HG03432 (cell line): ENCODE results near the gene ALG9.
A peak's percentile ranks its signal among the peaks of the same experiment; 100 is the strongest.

Experiments
- ATAC-seq: cut with Tn5 transposase; IDR thresholded peaks from one replicate; pipeline ENCODE4 v1.9.1; 2021; ENCODE audit warnings: mild to moderate bottlenecking, moderate library complexity; ENCODE audit not compliant: unreplicated experiment

ALG9 gene

DNA sequence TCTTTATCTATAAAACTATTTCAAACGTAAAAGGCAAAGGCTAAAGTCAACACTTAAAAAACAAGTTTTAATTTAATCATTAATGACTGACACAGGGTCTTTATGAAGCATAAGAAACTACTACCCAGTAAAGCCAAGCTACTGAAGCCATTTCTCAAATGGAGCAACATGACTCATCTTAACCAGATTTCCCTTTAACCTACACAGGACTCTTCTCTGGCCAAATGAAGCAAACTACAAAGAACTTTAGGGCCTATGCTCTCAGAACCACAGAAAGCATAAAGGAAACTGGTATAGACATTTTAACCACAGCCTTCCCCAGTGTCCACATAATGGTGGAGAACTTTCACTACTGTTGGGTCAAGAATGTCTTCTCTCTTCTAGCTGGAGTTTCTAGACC, 34.7 kb downstream of the ALG9 start:
- ATAC-seq: peak; percentile 86

GRCh38 chr11:111836162-111836561, 35.2 kb downstream of the ALG9 start:
- no peak for ATAC-seq

DNA sequence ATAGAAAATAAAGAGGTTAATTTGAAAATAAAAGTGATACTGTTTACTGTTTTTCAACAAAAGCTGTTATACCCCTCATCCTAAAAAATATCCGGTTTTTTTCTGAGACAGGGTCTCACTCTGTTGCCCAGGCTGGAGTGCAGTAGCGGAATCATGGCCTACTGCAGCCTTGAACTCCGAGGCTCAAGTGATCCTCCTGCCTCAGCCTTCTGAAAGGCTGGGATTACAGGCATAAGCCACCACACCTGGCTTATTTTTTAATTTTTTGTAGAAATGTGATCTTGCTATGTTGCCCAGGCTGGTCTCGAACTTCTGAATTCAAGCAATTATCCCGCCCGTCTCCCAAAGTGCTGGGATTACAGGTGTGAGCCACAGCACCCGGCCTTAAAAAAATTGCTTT, 35.7 kb downstream of the ALG9 start:
- ATAC-seq: no peak

GRCh38 chr11:111834432-111835163, 36.8 kb downstream of the ALG9 start:
- no peak for ATAC-seq

GRCh38 chr11:111833524-111833923, 37.9 kb downstream of the ALG9 start:
- no peak for ATAC-seq

GRCh38 chr11:111829185-111829968, 42.0 kb downstream of the ALG9 start:
- ATAC-seq: peak; percentile 86

- no peak for ATAC-seq
Observed at GRCh38 chr11:111826322-111826950, 44.9 kb downstream of the ALG9 start.

GRCh38 chr11:111823629-111824028, 47.8 kb downstream of the ALG9 start:
- ATAC-seq: no peak

DNA sequence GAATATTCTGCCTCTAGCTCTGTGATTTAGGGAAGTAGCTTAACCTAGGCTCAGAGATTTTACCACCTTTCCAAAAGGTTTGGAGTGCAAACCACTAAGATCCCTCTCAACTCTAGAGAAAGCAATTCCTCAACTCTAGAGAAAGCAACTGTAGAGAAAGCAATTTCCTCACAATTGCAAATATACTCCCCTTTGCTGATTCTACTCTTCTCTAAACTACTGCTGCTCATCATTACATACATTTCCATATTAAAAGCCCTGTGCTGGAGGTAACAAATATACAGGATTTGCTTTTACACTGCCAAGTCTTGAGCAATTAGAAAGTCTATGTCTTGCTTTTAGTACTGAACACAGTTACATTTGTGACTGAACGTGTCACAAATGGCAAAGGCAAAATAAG, 48.2 kb downstream of the ALG9 start:
- ATAC-seq: no peak

GRCh38 chr11:111819829-111820237, 51.5 kb downstream of the ALG9 start:
- no peak for ATAC-seq

GRCh38 chr11:111819161-111819828, 52.1 kb downstream of the ALG9 start:
- no peak for ATAC-seq

DNA sequence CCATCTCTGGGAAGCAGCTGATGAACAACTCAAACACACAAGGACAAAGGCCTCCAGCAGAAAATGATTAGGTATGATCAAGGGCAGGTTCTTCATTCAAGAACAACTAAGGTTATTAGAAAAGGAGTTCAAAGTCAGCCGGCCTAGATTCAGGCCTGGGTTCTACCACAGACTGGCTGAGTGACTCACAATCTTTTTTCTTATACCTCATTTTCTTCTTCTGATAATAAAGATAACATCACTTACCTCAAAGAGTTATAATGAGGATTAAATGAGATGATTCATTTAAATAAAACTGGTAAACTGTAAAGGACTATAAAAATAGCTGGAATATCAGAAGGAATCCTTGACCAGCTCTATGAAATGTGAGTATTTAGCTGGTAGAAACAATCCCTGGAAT, 55.9 kb downstream of the ALG9 start:
- ATAC-seq: no peak

DNA sequence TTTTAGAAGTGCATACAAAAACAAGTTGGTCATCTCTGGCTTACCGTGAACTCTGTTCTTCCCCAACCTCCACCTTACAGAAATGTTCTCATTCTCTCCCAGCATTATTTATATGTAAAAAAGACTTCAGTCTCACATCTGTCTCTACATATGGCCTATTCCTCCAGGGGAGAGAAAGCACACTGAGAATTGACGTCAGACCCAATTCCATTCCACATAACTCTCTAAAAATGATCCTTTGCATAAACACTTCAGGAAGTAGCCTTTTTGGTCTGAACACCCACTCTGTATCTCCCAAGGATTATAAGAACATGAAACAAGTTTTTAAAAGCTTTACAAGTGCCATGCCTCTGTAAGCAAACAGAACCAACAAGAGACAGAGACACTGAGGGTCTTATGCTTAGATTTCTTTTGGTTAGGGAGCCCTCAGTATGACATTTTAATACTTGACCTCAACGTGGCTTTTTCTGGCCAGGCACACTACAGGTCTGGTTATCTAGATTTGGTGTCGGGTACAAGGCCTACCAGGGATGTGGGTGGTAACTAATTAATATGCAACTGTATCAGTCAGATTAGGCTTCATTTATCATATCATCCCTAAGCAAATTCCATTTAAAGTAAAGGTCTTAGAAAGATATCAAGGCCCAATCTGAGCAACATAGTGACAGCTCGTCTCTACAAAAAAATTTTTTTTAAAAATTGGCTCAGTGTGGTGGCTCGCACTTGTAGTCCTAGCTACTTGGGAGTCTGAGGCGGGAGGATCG, 56.6 kb downstream of the ALG9 start:
- no peak for ATAC-seq

- no peak for ATAC-seq
Observed at GRCh38 chr11:111814106-111814505, 57.3 kb downstream of the ALG9 start.

DNA sequence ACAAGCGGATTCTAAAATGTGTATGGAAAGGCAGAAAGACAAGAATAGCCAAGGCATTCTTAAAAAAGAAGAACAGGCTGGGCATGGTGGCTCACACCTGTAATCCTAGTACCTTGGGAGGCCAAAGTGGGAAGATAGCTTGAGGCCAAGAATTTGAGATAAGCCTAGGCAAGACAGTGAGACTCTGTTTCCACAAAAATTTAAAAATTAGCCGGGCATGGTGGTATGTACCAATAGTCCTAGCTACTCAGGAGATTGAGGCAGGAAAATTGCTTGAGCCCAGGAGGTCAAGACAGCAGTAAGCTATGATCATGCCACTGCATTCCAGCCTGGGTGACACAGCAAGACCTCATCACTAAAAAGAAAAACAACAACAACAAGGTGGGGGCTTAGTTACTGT, 59.2 kb downstream of the ALG9 start:
- no peak for ATAC-seq

GRCh38 chr11:111811445-111811844, 59.9 kb downstream of the ALG9 start:
- no peak for ATAC-seq

DNA sequence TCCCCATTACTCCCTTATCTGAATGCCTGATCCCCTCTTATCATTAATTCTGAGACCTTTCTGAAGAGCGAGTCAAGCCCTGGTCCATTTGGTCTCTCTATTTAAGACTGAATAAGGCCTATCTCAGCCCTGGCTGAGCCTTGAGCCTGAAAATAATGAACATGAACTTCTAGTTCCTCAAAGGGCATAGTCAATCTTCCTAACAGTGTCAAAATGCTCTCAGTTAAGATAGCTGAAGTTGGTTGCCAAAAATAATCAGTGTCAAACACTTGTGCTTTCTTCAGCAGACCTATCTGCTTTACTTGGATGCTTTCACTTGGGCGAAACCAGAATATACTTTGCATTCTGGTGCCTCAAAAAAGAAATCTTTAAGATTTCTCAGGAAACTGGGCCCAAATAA, 62.5 kb downstream of the ALG9 start:
- no peak for ATAC-seq

DNA sequence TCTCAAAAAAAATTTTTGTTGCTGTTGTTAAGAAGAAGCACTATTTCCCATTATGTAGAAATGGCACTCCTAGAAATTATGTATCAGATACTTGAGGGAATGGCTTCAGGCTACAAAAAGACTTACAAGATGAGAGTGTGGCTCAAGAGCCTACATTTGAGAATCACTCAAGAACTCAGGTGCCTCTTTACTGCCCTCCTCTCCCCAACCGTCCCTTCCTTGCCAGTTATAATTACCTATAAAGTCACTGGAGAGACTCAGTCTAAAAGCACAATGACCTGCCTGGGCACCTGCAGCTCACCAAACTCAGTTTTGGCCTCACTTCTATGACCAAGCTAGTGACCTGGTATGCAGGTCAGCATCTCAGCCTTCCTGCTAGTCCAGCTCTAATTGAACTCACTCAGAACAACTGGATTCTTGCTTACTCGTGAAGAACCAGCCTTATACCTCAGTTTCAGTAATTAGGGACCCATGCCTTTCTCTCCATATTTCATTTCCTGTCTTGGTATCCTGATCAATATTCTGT, 63.3 kb downstream of the ALG9 start:
- no peak for ATAC-seq

DNA sequence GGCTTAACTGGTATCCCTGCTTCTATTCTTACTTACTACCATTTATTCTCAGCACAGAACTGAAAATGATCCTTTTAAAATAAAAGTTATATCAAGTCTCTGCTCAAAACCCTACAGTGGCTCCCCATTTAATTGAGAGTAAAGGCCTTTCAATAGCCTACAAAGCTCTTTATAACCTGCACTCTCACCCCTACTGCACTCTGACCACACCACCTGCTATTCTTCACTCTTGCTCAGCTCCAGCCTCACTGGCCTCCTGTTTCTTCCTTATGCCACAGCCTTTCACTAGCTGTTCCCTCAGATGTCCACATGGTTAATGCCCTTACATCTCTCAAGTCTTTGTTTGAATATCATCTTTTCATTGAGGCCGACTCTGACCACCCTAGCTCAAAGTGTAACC, 64.3 kb downstream of the ALG9 start:
- no peak for ATAC-seq

DNA sequence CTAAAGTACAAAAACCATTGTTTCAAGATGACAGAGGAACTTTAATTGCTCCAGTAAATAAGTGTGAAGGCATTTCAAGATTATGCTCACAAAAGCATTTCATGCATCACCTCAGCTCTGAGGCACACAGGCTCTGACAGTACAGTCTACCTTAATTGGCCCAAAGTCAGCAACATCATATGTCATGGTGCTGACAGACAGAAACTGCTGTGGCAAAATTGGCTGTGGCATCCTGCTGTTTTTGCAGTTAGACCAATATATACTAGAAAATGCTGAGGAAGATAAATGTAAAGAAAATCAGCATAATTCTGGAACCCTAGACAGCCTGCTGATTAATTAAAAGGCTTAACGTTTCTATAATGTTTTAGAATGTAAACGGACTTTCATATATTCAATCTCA, 70.2 kb downstream of the ALG9 start:
- ATAC-seq: no peak
